ENCODE results near the gene OSGIN1.
"Not testable (repeated sequence)": the region's sequence is repeated elsewhere in the genome, so short reads cannot be mapped to it uniquely, and the experiment has no call there.

OSGIN1 gene

GRCh38 chr16:83926726-83927397, 26.2 kb upstream of the OSGIN1 start:
- peak; percentile 16 for DNase-seq

DNA sequence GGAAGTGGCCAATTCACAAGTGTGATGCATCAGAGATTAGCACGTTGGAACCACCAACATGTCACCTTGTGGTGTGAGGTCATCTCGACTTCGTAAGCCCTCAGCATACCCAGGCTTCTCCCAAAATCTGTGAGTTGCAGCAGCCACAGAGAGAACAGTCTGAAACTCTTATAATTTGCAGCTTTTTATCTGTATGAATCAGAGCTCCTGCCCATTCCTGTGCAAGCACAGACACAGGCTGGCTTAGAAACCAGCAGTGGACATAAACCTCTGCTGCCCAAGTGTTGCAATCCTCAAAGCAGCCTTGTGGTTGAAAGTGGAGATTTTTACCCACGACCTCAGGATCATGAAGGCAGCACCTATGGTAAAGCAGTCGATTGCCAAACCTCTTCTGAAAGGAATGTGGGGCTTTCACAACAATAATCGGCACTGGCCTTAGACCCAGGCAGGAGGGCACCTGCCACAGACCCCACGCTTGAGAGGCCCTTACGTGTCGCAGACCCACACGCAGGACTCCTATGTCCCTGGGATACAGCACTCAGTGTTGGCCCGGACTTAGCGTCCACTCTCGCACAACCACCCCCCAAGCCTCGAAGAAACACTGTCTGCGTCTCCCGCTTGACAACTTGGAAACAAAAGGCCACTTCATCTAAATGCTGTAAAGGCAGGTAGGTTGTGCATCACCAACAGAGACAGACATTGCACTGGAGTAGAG, 24.5 kb upstream of the OSGIN1 start:
- no peak for DNase-seq

- DNase-seq = no peak
These were observed 23.1 kb upstream of the OSGIN1 start for GRCh38 chr16:83929811-83930555.

DNA sequence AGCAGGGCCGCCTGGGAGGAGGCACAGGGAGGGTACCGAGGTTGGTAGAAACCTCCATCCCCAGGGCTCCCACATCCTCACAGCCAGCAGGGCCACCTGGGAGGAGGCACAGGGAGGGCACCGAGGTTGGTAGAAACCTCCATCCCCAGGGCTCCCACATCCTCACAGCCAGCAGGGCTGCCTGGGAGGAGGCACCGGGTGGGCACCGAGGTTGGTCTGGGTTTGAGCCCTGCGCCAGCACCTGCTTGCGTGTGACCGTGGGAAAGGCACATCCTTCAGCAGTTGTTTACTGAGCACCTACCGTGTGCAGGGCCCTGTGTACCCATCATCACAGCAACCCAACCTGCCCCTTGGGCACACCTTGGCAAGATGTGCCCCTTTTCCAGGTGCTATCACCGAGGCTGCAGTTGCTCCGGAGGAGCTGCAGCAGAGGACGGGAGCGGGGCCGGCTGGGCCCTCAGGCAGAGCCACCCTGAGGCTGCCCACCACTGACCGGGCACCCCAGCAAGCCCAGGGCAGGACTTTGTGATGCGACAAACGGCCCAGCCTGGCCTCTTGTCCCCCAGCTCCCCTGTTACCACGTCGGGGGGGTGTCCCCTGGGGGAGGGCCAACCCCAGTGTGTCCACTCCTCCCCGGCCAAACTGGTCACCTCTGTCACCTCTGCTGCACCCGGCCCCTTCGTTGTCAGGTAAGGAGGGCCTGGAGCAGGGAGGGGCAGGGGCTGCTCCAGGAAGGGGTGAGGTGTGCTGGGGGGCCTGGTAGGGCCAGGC, 22.1 kb upstream of the OSGIN1 start:
- no peak for DNase-seq

GRCh38 chr16:83931556-83931955, 21.5 kb upstream of the OSGIN1 start:
- DNase-seq = no peak

GRCh38 chr16:83932304-83932703, 20.7 kb upstream of the OSGIN1 start:
- no peak for DNase-seq

GRCh38 chr16:83932955-83933673, 19.9 kb upstream of the OSGIN1 start:
- no peak for DNase-seq

- DNase-seq = no peak
These were observed 19.0 kb upstream of the OSGIN1 start for GRCh38 chr16:83933885-83934683.

GRCh38 chr16:83934684-83934977, 18.4 kb upstream of the OSGIN1 start:
- no peak for DNase-seq

DNA sequence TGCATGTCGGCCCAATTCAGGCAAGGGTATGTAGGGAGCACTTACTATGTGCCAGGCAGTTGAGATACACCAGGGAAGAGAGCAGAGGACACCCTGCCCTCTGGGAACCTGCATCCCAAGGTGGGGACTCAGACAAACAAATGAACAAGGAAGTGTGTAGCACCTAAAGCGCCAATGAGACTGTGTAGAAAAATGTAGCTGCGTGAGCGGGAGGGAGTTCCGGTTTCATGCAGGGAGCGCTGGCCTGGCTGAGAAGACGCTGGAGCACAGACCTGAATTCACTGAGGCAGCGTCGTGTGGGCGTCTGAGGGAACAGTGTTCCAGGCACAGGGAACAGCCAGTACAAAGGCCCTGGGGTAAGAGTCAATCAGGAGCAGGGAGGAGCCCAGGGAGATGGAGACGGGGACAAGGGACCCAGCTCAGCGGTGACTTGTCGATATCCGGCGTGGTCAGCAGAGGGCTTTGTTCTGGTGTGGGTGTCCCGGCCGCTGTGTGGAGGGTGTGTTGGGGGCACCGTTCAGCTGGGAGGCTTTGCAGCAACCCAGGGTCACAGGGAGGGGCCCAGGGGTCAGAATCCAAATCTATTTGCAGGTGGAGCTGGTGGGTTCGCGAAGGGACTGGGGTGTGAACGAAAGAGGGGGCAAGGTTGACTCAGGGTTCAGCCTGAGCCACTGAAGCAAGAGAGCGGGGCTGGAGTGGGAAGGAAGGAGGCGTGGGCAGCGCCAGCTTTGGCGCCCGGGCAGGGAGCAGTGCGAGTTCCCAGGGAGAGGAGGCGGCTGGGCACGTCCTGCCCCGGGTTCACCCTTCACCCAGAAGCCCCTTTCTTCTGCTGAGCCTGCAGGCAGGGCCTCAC, 17.8 kb upstream of the OSGIN1 start:
- no peak for DNase-seq

- no peak for DNase-seq
These were observed 17.2 kb upstream of the OSGIN1 start for GRCh38 chr16:83935858-83936255.

- no peak for DNase-seq
These were observed 16.4 kb upstream of the OSGIN1 start for GRCh38 chr16:83936581-83937165.

GRCh38 chr16:83937267-83937666, 15.8 kb upstream of the OSGIN1 start:
- no peak for DNase-seq

DNA sequence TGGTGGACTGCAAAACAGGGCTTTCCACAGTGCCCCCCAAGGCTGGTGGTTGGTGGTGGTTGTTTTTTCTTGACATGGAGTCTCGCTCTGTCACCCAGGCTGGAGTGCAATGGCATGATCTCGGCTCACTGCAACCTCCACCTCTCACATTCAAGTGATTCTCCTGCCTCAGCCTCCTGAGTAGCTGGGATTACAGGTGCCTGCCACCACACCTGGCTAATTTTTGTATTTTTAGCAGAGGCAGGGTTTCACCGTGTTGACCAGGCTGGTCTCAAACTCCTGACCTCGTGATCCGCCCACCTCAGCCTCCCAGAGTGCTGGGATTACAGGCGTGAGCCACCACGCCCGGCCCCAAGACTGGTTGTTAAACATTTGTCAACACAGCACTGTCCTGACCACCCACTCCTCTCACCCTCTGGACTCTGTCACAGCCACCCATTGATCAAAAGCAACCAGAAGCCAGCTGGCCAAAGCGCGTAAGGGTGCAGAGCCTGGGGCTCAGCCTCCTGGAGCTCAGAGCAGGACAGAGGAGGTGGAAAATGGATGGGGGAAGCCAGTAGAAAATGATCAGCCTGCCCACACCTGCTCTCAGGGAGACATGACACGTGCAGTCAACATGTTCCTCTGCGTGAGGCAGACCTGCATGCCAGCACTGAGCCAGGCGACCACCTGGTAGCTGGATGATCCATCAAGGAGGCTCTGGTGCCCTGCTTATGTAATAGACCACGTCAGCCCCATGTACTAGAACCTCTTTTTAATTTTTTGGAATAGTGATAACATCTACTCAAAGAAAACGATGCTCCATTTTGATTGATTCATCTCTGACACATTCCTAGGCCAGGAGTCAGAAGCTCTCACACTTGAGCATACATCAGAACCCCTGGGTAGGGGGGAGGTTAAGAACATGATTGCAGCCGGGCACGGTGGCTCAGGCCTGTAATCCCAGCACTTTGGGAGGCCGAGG, 14.8 kb upstream of the OSGIN1 start:
- DNase-seq = no peak

- peak; percentile 15 for DNase-seq
These were observed 13.7 kb upstream of the OSGIN1 start for GRCh38 chr16:83939266-83939855.

DNA sequence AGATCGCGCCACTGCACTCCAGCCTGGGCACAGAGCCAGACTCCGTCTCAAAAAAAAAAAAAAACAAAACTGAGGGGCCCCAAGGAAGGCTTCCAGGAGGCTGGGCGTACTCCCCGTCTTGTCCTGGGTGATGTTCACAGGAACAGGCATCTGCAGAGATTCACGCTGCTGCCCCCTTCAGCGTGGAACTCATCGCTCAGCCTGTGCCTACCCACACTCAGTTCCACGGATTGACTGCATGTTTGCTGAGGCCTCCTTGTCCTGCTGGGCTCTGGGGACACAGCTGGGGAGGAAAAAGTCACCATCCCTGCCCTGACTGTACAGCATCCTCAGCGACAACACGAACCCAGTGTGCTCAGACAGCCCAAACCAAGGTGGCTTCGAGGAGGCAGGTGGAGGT, 12.9 kb upstream of the OSGIN1 start:
- no peak for DNase-seq

DNA sequence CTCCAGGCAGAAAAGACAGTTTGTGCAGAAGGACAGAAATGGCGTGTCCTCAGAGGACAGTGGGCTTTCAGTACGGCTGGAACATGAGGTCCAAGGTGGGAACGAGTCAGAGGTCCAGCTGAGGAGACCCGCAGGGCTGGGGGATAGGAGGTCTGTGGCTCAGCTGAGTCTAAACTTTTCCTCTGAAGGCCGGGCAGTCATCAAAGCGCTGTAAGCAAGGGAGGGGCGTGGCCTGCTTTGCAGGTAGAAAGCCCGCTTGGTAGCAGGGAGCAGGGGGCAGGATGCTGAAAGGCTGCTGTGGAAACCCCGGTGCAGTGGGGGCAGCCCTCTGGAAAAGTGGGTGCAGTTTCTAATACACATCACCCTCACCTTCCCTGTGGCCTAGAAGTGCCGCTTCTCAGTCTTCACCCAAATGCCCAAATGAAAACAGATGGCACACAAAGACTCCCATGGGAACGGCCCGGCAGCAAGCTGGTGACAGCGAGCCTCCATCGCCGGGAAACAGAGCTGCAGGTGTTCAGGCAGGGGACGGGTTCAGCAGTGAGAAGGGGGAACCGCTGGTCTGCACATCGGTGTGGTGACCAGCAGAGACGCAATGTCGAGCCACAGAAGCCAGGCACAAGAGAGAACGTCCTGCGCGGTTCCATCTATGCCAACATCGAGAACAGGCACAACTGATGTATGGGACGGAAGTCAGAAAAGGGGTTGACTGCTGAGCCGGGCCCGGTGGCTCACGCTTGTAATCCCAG, 12.2 kb upstream of the OSGIN1 start:
- no peak for DNase-seq

GRCh38 chr16:83941546-83941945, 11.5 kb upstream of the OSGIN1 start:
- not testable (repeated sequence) for DNase-seq

Data from CD4-positive, alpha-beta T cell treated with Interferon gamma for 1 hour (primary cell).